Endometrium (tissue), 2 donors: ENCODE results near the gene MINDY2.

Experiments used
- FAIRE-seq: peaks from 2 replicates; lab custom pipeline; 2012; peaks lifted over from hg19 to GRCh38; lab: Jason Lieb, UNC
- donor health status: control.
- donor health status: control.

MINDY2 gene, protein sequence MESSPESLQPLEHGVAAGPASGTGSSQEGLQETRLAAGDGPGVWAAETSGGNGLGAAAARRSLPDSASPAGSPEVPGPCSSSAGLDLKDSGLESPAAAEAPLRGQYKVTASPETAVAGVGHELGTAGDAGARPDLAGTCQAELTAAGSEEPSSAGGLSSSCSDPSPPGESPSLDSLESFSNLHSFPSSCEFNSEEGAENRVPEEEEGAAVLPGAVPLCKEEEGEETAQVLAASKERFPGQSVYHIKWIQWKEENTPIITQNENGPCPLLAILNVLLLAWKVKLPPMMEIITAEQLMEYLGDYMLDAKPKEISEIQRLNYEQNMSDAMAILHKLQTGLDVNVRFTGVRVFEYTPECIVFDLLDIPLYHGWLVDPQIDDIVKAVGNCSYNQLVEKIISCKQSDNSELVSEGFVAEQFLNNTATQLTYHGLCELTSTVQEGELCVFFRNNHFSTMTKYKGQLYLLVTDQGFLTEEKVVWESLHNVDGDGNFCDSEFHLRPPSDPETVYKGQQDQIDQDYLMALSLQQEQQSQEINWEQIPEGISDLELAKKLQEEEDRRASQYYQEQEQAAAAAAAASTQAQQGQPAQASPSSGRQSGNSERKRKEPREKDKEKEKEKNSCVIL

GRCh38 chr15:58770857-58771620 is at the start of gene MINDY2:
Gene MINDY2 (plus strand): TSS chr15:58771302. CDS start chr15:58771396, 94 bp downstream.
- peak; percentile 48 for FAIRE-seq

DNA sequence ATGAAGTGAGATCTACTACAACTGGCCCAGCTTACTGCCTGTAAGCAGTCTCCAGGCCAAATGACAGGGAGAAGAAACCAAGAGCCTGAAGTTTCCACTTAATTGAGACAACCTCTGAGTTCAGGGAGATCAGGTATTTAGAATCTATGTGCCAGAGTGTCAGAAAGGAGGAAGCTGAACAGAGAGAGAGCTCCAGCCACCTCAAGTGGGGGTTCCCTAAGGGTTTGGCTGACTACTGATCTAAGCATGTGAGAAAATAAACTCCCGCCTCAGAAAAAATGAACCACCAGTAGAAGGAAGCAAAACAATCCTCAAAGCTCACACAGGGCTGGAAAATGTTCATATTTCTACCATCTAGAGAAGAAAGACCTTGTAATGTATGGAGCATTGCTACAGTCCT is 46.6 kb upstream of the MINDY2 start:
- FAIRE-seq, result no peak

DNA sequence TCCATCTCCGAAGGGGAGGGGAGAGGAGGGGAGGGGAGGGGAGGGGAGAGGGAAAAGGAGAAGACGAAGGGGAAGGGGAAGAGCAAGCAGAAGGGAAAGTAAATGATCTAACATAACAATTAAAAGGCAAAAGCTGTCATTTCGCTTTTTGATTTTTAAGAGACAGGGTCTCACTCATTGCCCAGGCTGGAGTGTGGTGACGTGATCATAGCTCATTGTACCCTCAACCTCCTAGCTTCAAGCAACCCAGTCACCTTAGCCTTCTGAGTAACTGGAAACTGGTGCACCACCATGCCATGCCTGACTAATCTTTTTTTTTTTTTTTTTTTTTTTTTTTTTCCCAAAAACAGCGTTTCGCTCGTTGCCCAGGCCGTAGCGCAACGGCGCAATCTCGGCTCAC is 44.2 kb upstream of the MINDY2 start:
- no peak for FAIRE-seq

DNA sequence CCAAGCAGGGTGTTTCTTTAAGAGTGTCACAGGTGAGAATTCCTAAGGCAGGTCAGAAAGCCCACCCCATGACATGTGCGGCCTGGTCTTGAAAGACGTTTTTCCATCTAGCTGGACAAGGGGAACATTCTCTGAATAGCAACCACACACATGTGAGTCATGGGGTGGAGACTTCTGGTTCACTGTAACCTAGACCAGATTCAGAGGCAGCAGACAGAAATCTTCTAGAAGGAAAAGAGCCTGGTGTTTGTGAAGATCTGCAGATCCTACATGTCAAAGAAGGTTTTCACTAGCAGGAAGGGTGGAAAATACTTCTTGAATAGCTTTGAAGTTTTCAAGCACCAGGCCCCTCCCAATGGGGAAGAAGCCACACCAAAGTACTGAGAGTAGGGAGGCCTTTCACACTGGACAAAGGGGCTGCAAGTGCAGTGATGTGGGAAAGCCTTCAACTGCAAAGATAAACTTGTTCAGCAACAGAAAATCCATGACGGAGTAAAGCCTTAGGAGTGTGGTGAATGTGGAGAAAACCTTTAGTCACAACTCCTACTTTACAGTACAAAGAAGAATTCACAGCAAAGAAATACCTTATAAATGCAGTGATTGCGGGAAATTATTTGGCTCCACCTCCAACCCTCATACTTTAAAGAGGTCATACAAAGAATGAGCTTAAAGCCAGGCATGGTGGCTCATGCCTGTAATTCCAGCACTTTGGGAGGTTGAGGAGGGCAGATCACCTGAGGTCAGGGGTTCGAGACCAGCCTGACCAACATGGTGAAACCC is 39.2 kb upstream of the MINDY2 start:
- FAIRE-seq, result no peak

DNA sequence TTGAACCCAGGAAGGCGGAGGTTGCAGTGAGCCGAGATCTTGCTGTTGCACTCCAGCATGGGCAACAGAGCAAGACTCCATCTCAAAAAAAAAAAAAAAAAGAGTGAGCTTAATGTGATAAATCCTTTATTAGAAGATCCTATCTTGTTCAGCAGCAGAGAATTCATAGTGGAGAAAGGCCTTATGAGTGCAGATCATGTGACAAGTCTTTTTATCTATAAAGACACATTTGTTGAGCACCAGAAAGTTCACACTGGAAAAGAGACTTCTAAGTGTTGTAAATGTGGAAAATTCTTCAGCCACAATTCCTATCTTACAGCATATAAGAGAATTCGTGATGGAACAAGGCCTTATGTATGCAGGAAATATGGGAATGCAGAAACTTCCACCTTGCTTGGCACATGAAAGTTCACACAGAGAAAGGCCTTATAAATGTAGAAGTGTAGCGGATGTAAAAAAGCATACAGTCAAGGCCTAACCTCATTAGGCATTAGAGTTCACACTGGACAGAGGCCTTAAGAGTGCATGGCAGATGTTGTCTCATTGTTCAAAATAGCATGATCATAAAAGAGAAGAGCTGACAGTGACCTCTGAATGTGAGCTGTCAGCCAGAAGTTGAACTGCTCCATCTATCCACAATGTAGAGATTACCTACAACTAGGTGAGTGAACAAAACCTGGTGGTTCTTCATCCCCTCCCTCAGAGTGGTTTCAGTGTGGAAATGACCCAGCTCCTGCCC is 38.3 kb upstream of the MINDY2 start:
- no peak for FAIRE-seq

- no peak for FAIRE-seq
Measured at GRCh38 chr15:58734859-58735258, 36.2 kb upstream of the MINDY2 start.

DNA sequence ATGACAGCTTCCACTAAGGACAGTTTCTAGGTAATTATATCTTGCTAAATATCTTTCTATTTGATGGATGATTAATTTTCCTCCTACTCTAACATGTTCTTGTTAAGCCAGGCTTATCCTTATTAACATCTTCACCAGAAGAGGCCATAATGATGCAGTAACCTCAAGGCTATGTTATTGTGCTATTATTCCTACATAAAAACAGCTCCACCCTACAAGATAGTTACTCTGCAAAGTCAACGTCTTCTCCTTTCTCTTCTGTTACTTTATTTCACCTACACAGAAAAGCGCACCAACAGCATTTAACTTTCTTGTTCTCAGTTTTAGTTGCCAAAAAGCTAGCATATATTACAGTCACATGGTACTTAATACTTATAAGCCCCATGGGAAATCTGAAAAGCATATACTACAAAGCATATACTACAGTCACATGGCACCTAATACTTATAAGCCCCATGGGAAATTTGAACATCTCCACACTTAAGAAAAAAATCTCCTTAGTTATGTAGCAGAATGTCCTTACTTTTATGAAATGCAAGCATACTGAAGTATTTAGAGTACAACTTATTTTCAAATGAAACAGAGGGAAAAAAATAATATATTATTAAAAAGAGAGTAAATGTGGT is 35.0 kb upstream of the MINDY2 start:
- FAIRE-seq, result no peak

- FAIRE-seq, result no peak
Measured at GRCh38 chr15:58737298-58737697, 33.8 kb upstream of the MINDY2 start.

DNA sequence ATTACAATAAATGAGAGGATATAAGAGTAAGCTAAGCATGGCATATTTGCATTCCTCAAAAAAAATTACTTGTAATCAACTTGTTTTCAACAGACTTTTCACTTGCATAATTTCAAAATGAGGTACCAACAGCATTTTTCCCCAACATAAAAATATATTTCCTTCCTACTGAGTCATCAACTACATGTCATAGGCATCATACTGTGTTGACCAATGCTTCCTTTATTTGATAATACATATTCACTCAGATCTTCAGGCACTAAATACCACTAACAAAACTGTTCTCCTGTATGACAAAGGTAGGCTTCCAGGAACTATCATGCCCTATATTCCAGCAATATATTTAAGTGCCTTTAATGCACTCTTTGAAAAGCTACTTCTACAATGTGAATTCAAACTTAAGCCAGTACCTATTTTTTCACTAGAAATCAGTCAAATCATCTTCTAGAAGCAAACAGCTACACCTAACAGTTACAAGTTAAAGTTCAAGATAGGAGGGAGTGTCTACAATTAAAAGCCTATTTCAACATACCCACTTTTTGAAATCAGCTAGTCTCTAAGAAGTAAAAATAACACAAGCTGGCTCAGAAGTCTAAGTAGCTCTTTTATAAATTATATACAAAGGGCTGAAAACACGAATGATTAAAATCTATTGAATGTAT is 32.9 kb upstream of the MINDY2 start:
- FAIRE-seq, result no peak

DNA sequence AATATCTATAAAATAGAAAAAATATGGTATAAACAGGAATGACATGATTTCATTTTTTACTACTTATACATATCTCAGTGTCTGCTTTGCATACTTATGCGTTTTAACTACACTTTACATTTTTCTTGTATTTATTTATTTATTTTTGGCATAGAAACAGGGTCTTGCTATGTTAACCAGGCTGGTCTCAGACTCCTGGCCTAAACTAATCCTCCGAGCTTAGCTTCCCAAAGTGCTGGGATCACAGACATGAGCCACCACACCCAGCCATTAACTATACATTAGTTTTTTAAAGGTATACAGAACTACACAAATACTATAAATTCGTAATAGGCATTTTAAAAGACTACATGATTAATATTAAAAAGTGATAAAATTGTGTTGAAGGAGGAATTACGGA is 30.7 kb upstream of the MINDY2 start:
- no peak for FAIRE-seq

- no peak for FAIRE-seq
Measured at GRCh38 chr15:58741032-58741431, 30.1 kb upstream of the MINDY2 start.

DNA sequence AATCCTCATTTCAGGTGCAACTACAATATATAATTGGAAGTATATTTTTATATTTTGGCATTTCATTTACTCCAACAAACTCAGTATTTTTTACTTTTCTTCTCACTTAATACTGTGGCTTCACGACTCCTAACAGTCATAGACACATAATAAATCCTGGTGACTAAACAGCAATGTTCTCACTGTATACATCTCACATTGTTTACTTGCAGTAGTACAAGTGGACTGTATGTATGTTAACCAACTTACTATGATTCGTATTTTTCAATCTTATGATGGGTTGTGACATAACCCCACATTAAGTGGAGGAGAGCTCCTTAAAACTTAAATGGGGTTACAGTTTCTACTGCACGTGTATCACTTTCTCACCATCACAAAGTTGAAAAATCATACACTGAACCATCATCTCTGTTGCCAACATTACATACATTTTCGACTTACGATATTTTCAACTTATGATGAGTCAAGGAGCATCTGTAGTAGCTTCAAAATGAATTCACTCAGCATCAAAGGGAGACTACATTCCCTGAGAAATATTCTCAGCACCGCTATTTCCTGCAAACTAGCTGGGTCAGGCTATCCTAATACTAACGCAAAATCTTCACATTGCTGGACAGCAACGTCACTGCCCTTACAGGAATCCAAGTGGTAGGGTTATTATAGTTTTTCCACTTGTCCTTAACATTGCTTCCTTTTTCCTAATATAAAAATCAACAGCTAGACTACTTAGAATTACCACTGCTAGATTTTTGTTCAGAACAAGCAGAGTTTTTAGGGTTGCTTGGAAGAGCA is 28.9 kb upstream of the MINDY2 start:
- peak; percentile 76 for FAIRE-seq

DNA sequence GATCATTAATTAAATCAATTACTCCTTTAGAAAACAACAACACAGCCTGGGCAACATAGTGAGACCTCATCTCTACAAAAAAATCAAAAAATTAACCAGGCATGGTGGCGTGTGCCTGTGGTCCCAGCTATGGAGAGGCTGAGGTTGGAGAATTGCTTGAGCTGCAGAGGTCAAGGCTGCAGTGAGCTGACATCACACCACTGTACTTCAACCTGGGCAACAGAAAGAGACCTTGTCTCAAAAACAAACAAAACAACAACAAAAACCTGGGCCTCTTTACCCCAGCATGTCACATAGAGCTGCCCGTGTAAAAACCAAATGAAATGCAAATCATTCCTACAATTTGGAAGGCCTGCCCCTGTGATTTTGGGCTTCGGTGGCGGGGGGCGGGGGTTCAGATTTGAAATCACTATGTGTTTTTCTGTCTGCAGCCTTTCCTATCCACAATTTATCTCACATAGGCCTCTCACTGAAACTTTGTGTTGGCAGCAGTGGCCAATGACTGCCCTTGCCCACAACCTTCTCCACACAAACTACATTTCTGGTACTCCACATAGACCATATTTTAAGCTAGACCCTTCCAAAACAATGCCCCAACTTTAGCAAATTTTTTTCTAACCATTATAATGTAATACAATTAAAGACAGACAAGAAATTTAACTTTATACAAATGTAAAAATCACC is 28.1 kb upstream of the MINDY2 start:
- no peak for FAIRE-seq

GRCh38 chr15:58746174-58746573 is 24.9 kb upstream of the MINDY2 start:
- FAIRE-seq, result no peak

- no peak for FAIRE-seq
Measured at GRCh38 chr15:58748040-58748851, 22.9 kb upstream of the MINDY2 start.

- no peak for FAIRE-seq
Measured at GRCh38 chr15:58748852-58749531, 22.1 kb upstream of the MINDY2 start.

- FAIRE-seq, result no peak
Measured at GRCh38 chr15:58749532-58750337, 21.4 kb upstream of the MINDY2 start, which contains the start of gene ADAM10. Gene ADAM10 (minus strand): TSS chr15:58749707. CDS start chr15:58749534, 173 bp downstream.
